Ishikawa (cell line): ENCODE measurements around the gene ALX1.

ENCODE experiments used
- CEBPB ChIP-seq: IDR thresholded peaks from 2 replicates; pipeline ENCODE4 v1.6.1; 2012
- CREB1 ChIP-seq: IDR thresholded peaks from 2 replicates; pipeline ENCODE4 v1.6.1; 2012; ENCODE audit warnings: low read depth
- EGR1 ChIP-seq: IDR thresholded peaks from 2 replicates; pipeline ENCODE4 v1.6.1; 2012
- EP300 ChIP-seq: IDR thresholded peaks from 2 replicates; pipeline ENCODE4 v1.6.1; 2012; ENCODE audit warnings: borderline replicate concordance
- FOXM1 ChIP-seq: IDR thresholded peaks from 2 replicates; pipeline ENCODE4 v1.6.1; 2012; ENCODE audit warnings: low read depth, borderline replicate concordance
- NFIC ChIP-seq: IDR thresholded peaks from 2 replicates; pipeline ENCODE4 v1.6.1; 2012
- RAD21 ChIP-seq: IDR thresholded peaks from 2 replicates; pipeline ENCODE4 v1.6.1; 2012; ENCODE audit warnings: low read depth
- TAF1 ChIP-seq: IDR thresholded peaks from 2 replicates; pipeline ENCODE4 v1.6.1; 2012; ENCODE audit warnings: low read depth, mild to moderate bottlenecking
- TCF12 ChIP-seq: IDR thresholded peaks from 2 replicates; pipeline ENCODE4 v1.6.1; 2012; ENCODE audit warnings: low read depth
- TEAD4 ChIP-seq: IDR thresholded peaks from 2 replicates; pipeline ENCODE4 v1.6.1; 2012
- YY1 ChIP-seq: IDR thresholded peaks from 2 replicates; pipeline ENCODE4 v1.6.1; 2012; ENCODE audit warnings: low read depth
- ZBTB7A ChIP-seq: IDR thresholded peaks from 2 replicates; pipeline ENCODE4 v1.6.1; 2012; ENCODE audit warnings: low read depth
- TF ChIP-seq, protein P1 (sequence below): IDR thresholded peaks from 2 replicates; pipeline ENCODE4 v1.6.1; 2012
- TF ChIP-seq, protein P2 (sequence below): IDR thresholded peaks from 2 replicates; pipeline ENCODE4 v1.6.1; 2012
- TF ChIP-seq, protein P3 (sequence below): IDR thresholded peaks from 2 replicates; pipeline ENCODE4 v1.6.1; 2012; ENCODE audit warnings: low read depth, mild to moderate bottlenecking

ALX1 gene

DNA sequence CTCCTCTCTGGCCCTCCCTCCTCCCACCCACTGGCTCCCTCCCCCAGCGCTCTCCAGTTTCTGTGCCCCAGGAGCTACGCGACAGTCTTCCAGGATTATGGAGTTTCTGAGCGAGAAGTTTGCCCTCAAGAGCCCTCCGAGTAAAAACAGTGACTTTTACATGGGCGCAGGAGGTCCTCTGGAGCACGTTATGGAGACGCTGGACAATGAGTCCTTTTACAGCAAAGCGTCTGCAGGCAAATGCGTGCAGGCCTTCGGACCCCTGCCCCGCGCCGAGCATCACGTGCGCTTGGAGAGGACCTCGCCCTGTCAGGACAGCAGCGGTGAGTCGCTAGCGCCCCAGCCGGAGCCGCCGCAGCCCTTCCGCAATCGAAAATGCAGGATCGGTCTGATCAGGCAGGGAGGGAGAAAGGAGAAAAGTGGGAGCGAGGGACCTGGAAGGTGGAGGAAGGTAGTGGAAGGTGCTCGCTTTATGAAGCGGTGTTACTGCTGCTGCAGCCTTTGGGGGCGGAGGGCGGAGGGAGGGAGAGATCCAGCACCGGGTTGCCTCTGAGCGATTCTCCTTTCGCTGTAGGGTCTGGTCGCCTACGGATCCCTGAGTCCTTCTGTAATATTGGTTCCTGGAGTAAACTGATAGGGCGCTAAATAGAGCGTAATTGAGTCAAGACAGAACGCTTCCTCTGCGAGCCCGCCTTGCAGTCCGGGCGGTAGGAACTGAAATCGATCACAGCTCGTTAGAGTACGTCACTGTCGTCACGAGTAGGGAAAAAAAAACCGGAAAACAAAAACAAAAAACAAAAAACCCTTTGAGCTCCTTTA is at the start of gene ALX1:
Gene ALX1 (plus strand): TSS at position 56 of the 819 bp plus-strand sequence. CDS start 42 bp downstream, at position 98.
- TF ChIP-seq CEBPB (no peak), TCF12 (no peak), NFIC (no peak), ZBTB7A (0 out of 2 replicates have a peak, but pooled peaks have one; percentile 22), TEAD4 (no peak), RAD21 (no peak), EGR1 (no peak), CREB1 (no peak), TAF1 (no peak), EP300 (no peak), FOXM1 (no peak), YY1 (no peak)
- TF ChIP-seq, protein P1, sequence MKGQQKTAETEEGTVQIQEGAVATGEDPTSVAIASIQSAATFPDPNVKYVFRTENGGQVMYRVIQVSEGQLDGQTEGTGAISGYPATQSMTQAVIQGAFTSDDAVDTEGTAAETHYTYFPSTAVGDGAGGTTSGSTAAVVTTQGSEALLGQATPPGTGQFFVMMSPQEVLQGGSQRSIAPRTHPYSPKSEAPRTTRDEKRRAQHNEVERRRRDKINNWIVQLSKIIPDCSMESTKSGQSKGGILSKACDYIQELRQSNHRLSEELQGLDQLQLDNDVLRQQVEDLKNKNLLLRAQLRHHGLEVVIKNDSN = peak; percentile 72
- TF ChIP-seq, protein P2, sequence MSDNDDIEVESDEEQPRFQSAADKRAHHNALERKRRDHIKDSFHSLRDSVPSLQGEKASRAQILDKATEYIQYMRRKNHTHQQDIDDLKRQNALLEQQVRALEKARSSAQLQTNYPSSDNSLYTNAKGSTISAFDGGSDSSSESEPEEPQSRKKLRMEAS = peak; percentile 61
- TF ChIP-seq, protein P3, sequence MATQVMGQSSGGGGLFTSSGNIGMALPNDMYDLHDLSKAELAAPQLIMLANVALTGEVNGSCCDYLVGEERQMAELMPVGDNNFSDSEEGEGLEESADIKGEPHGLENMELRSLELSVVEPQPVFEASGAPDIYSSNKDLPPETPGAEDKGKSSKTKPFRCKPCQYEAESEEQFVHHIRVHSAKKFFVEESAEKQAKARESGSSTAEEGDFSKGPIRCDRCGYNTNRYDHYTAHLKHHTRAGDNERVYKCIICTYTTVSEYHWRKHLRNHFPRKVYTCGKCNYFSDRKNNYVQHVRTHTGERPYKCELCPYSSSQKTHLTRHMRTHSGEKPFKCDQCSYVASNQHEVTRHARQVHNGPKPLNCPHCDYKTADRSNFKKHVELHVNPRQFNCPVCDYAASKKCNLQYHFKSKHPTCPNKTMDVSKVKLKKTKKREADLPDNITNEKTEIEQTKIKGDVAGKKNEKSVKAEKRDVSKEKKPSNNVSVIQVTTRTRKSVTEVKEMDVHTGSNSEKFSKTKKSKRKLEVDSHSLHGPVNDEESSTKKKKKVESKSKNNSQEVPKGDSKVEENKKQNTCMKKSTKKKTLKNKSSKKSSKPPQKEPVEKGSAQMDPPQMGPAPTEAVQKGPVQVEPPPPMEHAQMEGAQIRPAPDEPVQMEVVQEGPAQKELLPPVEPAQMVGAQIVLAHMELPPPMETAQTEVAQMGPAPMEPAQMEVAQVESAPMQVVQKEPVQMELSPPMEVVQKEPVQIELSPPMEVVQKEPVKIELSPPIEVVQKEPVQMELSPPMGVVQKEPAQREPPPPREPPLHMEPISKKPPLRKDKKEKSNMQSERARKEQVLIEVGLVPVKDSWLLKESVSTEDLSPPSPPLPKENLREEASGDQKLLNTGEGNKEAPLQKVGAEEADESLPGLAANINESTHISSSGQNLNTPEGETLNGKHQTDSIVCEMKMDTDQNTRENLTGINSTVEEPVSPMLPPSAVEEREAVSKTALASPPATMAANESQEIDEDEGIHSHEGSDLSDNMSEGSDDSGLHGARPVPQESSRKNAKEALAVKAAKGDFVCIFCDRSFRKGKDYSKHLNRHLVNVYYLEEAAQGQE = no peak

DNA sequence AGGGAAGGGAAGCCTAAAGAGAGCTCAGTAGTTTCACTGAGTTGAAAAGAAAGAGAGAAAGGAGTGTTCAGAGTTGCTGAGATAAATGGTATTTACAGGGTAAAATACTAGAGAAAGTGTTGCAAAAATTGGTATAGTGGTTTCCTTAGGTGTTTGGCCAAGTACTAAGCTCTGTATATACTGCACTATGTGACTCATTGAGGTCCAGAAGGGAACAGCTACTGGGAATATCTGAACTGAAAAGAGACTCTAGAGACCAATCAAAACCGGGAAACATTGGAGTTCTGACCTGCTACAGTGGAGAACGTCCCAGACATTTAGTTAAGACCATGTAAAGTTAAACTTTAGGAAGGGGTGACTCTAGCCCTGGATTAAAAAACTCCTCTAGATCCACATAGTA is 42.7 kb upstream of the ALX1 start:
- TF ChIP-seq FOXM1 = no peak
- TF ChIP-seq EP300 = no peak
- no peak for TF ChIP-seq TAF1
- TF ChIP-seq, protein P2 = no peak
- TF ChIP-seq, protein P3 = no peak
- TF ChIP-seq NFIC = no peak
- no peak for TF ChIP-seq CEBPB
- TF ChIP-seq EGR1 = no peak
- TF ChIP-seq ZBTB7A = no peak
- no peak for TF ChIP-seq YY1
- no peak for TF ChIP-seq TEAD4
- TF ChIP-seq, protein P1 = no peak
- TF ChIP-seq TCF12 = no peak
- no peak for TF ChIP-seq CREB1
- TF ChIP-seq RAD21 = no peak

DNA sequence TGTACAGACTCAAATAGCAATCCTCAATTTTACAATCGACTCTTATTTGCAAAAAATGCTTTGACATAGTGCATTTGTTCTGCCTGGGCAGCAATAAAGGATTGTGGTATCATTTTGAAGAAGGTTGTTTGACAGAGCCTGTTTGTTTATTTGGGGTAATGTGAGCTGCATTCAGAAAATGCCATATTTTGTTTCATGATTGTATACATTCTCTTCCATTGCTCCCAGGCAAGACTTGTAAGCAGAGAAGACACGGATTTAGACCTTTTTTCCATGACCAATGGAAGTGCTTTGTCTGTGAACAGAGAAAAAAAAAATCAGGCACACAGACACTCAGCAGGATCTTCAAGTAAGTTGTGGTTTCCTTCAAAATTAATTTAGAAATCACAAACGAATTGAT is 35.5 kb upstream of the ALX1 start:
- TF ChIP-seq CEBPB (no peak), EP300 (no peak), RAD21 (no peak), NFIC (no peak), EGR1 (no peak), ZBTB7A (no peak), TEAD4 (no peak), TAF1 (no peak), CREB1 (no peak), TCF12 (no peak), FOXM1 (no peak), YY1 (no peak)
- TF ChIP-seq, protein P2 = no peak
- TF ChIP-seq, protein P3 = no peak
- TF ChIP-seq, protein P1 = no peak
